K562 (cell line): ENCODE results near the gene SOS2. TPM values are rescaled to one million over a fixed set of nuclear protein-coding genes. Genes with fewer than 3 reads are reported as not detected.

Experiments
- ATAC-seq: fragments of 200-7000 bp; cut with Tn5 transposase; 3 replicates; pipeline ENCODE4 v1.9.1; 2020; ENCODE audit warnings: moderate library complexity
- BruUV-seq: library from RNA; stranded (reverse); fragments of 400-500 nt; replicated peaks from 2 replicates; lab custom pipeline; 2021; lab: Mats Ljungman, UMichigan
- CTCF ChIA-PET: fragments of 300-600 bp; formaldehyde crosslinking; extraction: SDS; loops from one replicate; lab custom pipeline; 2021; ENCODE audit warnings: low intra/inter-chr PET ratio; lab: Yijun Ruan, JAX
- POLR2A ChIA-PET: fragments of 300-600, 350-650 bp; sonication (Branson Sonifier 250); formaldehyde crosslinking; extraction: SDS; loops from one replicate; lab custom pipeline; 2021; ENCODE audit warnings: antibody characterized with exemption, inconsistent platforms; lab: Yijun Ruan, JAX
- DNase-seq, 4 experiments: peaks; one replicate each; pipeline versions ENCODE4 v3.0.0 to v3.0.0-alpha.2; 2011 to 2018; ENCODE audit warnings: low spot score in 3 of 4, mixed read lengths in 3 of 4; ENCODE audit errors: extremely low read depth in 1 of 4
- FAIRE-seq: peaks from 2 replicates; lab custom pipeline; 2011; peaks lifted over from hg19 to GRCh38; lab: Jason Lieb, UNC
- H2AFZ ChIP-seq: 2 replicates; pipeline ENCODE4 v1.6.0; 2011; ENCODE audit warnings: low read depth, low read length, control low read depth, inconsistent platforms
- H3K27ac ChIP-seq: fragments of 200-600 bp; 3 replicates; pipeline ENCODE4 v1.8.0; 2011; ENCODE audit warnings: low read depth, mild to moderate bottlenecking, control low read depth, inconsistent platforms, low read length, moderate library complexity, mixed read lengths; ENCODE audit errors: extremely low read depth
- H3K27me3 ChIP-seq, 2 experiments: fragments of 300-600 bp in 1 of 2; 2 replicates in 1 of 2; 3 replicates in 1 of 2; pipeline versions ENCODE4 v1.6.0 to v1.8.0; 2011; ENCODE audit warnings: inconsistent platforms in 2 of 2, low read length in 2 of 2, mild to moderate bottlenecking in 1 of 2, mixed read lengths in 1 of 2, moderate library complexity in 1 of 2; ENCODE audit not compliant: control insufficient read depth in 2 of 2, insufficient read depth in 2 of 2
- H3K36me3 ChIP-seq: fragments of 300-600 bp; 3 replicates; pipeline ENCODE4 v1.8.0; 2011; ENCODE audit warnings: mild to moderate bottlenecking, low read length, inconsistent platforms; ENCODE audit not compliant: control insufficient read depth, insufficient read depth
- H3K4me1 ChIP-seq, 2 experiments: fragments of 200-600 bp in 1 of 2; replicated peaks in 1 of 2; 2 replicates in 1 of 2; 3 replicates in 1 of 2; pipeline versions ENCODE4 v1.5.1 to v1.8.0; 2011; ENCODE audit warnings: inconsistent platforms in 2 of 2, low read length in 2 of 2, mild to moderate bottlenecking in 1 of 2, mixed read lengths in 1 of 2, moderate library complexity in 1 of 2; ENCODE audit not compliant: control insufficient read depth in 2 of 2, insufficient read depth in 2 of 2
- H3K4me2 ChIP-seq: 2 replicates; pipeline ENCODE4 v1.6.1; 2011; ENCODE audit warnings: low read length, control low read depth, inconsistent platforms, mixed read lengths; ENCODE audit not compliant: insufficient read depth
- H3K4me3 ChIP-seq: fragments of 200-600 bp; sonication (generic), shearing (Covaris generic); 2 replicates; pipeline ENCODE4 v1.5.1; 2016; ENCODE audit warnings: control low read depth, inconsistent platforms
- H3K79me2 ChIP-seq: fragments of 200-600 bp; 3 replicates; pipeline ENCODE4 v1.8.0; 2011; ENCODE audit warnings: low read length, inconsistent platforms; ENCODE audit not compliant: control insufficient read depth, insufficient read depth
- H3K9ac ChIP-seq, 2 experiments: 2 replicates each; pipeline versions ENCODE4 v1.6.0 to v1.6.1; 2011; ENCODE audit warnings: low read depth in 2 of 2, low read length in 2 of 2, control low read depth in 1 of 2, inconsistent platforms in 1 of 2, mild to moderate bottlenecking in 1 of 2, mixed read lengths in 1 of 2; ENCODE audit not compliant: insufficient read depth in 1 of 2
- H3K9me1 ChIP-seq: one replicate; pipeline ENCODE4 v1.6.0; 2011; ENCODE audit warnings: inconsistent platforms, mild to moderate bottlenecking, low read length, moderate library complexity; ENCODE audit not compliant: control insufficient read depth, insufficient read depth
- H3K9me3 ChIP-seq: replicated peaks from 2 replicates; pipeline ENCODE4 v1.5.1; 2011; ENCODE audit warnings: low read depth, low read length, inconsistent platforms; ENCODE audit not compliant: control insufficient read depth, insufficient read depth
- H4K20me1 ChIP-seq: replicated peaks from 2 replicates; pipeline ENCODE4 v1.6.1; 2011; ENCODE audit warnings: low read length, inconsistent platforms, mixed read lengths; ENCODE audit not compliant: control insufficient read depth, insufficient read depth
- ARID3A ChIP-seq: IDR thresholded peaks from 2 replicates; pipeline ENCODE4 v1.6.1; 2012; ENCODE audit warnings: low read depth, low read length, improper control_type of control experiment, borderline replicate concordance
- ASH1L ChIP-seq: fragments of 450-650 bp; IDR thresholded peaks from 2 replicates; pipeline ENCODE4 v1.6.1; 2018; ENCODE audit warnings: borderline replicate concordance, mild to moderate bottlenecking, low read depth; ENCODE audit not compliant: partially characterized antibody
- FOXK1 ChIP-seq: sonication (generic); formaldehyde crosslinking; IDR thresholded peaks from 2 replicates; pipeline ENCODE4 v1.8.0; 2022; ENCODE audit warnings: missing genetic modification reagents, mild to moderate bottlenecking, borderline replicate concordance
- HDAC6 ChIP-seq: IDR thresholded peaks from 2 replicates; pipeline ENCODE4 v1.6.1; 2012; ENCODE audit warnings: low read depth, mild to moderate bottlenecking, control low read depth, inconsistent platforms, low read length, moderate library complexity
- KHSRP ChIP-seq: fragments of 450-650 bp; IDR thresholded peaks from 2 replicates; pipeline ENCODE4 v1.6.1; 2017
- PHB ChIP-seq: fragments of 250-450 bp; sonication (Bioruptor Pico); IDR thresholded peaks from 2 replicates; pipeline ENCODE4 v1.5.0; 2021
- SP2 ChIP-seq: IDR thresholded peaks from 2 replicates; pipeline ENCODE4 v1.6.1; 2011; ENCODE audit warnings: mild to moderate bottlenecking, low read depth, low read length, moderate library complexity; ENCODE audit not compliant: poor library complexity, severe bottlenecking; ENCODE audit errors: extremely low read depth
- STAT6 ChIP-seq: sonication (generic); formaldehyde crosslinking; IDR thresholded peaks from 2 replicates; pipeline ENCODE4 v1.8.1; 2023; ENCODE audit warnings: mild to moderate bottlenecking, missing genetic modification reagents
- TBP ChIP-seq: optimal IDR thresholded peaks from 2 replicates; pipeline ENCODE3; 2011; ENCODE audit warnings: low read depth, low read length, improper control_type of control experiment
- TCF7L2 ChIP-seq: fragments of 150-350 bp; IDR thresholded peaks from 2 replicates; pipeline ENCODE4 v1.6.1; 2016; ENCODE audit warnings: low read depth, mild to moderate bottlenecking, low read length, moderate library complexity
- ZBTB43 ChIP-seq: sonication (generic); formaldehyde crosslinking; IDR thresholded peaks from 2 replicates; pipeline ENCODE4 v1.8.0; 2023; ENCODE audit warnings: mild to moderate bottlenecking, missing genetic modification reagents
- ZNF165 ChIP-seq: fragments of 250-450 bp; sonication (Bioruptor Pico); IDR thresholded peaks from 2 replicates; pipeline ENCODE4 v1.4.0; 2020; ENCODE audit warnings: borderline replicate concordance
- ZNF444 ChIP-seq: fragments of 250-450 bp; sonication (Bioruptor Pico); IDR thresholded peaks from 2 replicates; pipeline ENCODE4 v1.4.0; 2020; ENCODE audit warnings: mild to moderate bottlenecking, moderate library complexity
- ZNF507 ChIP-seq: conservative IDR thresholded peaks from 2 replicates; pipeline ENCODE4 v1.6.1; 2017; ENCODE audit warnings: missing genetic modification characterization, missing compliant biosample characterization
- ZNF75A ChIP-seq: fragments of 450-650 bp; formaldehyde crosslinking; IDR thresholded peaks from 2 replicates; pipeline ENCODE4 v1.4.0; 2020; ENCODE audit warnings: mild to moderate bottlenecking
- WGBS: fragments of 100-300 bp; shearing (Covaris generic); methylation state at CpG from one replicate; pipeline ENCODE4 v1.1.6; 2016; ENCODE audit warnings: low coverage, mixed read lengths; ENCODE audit not compliant: insufficient coverage; ENCODE audit errors: missing lambda C conversion rate; 5-methylcytosine and 5-hydroxymethylcytosine counted together
- in situ Hi-C: fragments of 300-500 bp; cut with MboI; formaldehyde crosslinking; loops from 4 replicates; pipeline ENCODE4 v1.15.0; 2018; ENCODE audit warnings: inconsistent platforms, mixed read lengths
- intact Hi-C: fragments of 100-400 bp; cut with micrococcal nuclease; formaldehyde crosslinking; loops from 2 replicates; pipeline ENCODE4 v1.14.2; 2022
- polyA plus RNA-seq, 8 experiments: library from polyadenylated mRNA; depleted of rRNA in 4 of 8; stranded (reverse) in 5 of 8; unstranded in 3 of 8; fragments of >200 nt; fragmentation: Nextera tagmentation in 2 of 8; fragmentation: Illumina TruSeq in 1 of 8; extraction: Ambion mirVana in 2 of 8; extraction: Trizol in 1 of 8; gene quantifications; 2 replicates each; pipeline versions ENCODE4 v1.2.1 to v1.2.3, GENCODE V29; 2011 to 2014; ENCODE audit warnings: inconsistent platforms in 1 of 8, missing spikeins in 1 of 8
- total RNA-seq, 7 experiments: library from RNA; depleted of rRNA in 6 of 7; stranded (reverse); fragments of >200 nt in 6 of 7; fragmentation: Illumina TruSeq in 2 of 7; extraction: Trizol in 2 of 7; gene quantifications; 2 replicates each; pipeline versions ENCODE4 v1.2.1 to v1.2.3, GENCODE V29; 2011 to 2021; ENCODE audit warnings: low replicate concordance in 1 of 7
- TF ChIP-seq, protein P1 (sequence below): fragments of 250-450 bp; sonication (Bioruptor Pico); IDR thresholded peaks from 2 replicates; pipeline ENCODE4 v1.9.0; 2021; ENCODE audit warnings: mild to moderate bottlenecking

The SOS2 gene
- total and polyA plus RNA-seq, 9 of the 15 experiments (the other 6 are each of a cell fraction or from before 2014, with no cell fraction given) = 2.2 to 13.1 (median 10.5) TPM

DNA sequence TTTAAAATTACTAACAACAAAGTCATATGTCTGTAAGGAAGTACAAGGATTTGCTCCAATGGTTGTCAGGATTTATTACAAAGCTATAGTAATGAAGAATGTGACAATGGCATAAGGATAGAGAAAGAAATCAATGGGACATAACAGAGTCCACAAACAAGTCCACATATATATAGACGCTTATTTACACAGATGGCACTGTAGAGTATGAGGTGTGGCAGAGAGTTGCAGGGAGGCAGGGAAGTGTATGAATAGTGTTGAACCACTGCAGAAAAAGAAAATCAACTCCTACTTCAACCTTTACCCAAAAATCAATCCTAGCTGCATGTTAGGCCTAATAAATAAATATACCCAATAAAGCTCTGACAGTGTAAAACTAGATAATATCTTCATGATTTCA is 21.3 kb downstream of the SOS2 start (continued):
- TF ChIP-seq ZNF444 (CRISPR knock-in tag) = no peak
- TF ChIP-seq ZBTB43 (CRISPR knock-in tag) = no peak

DNA sequence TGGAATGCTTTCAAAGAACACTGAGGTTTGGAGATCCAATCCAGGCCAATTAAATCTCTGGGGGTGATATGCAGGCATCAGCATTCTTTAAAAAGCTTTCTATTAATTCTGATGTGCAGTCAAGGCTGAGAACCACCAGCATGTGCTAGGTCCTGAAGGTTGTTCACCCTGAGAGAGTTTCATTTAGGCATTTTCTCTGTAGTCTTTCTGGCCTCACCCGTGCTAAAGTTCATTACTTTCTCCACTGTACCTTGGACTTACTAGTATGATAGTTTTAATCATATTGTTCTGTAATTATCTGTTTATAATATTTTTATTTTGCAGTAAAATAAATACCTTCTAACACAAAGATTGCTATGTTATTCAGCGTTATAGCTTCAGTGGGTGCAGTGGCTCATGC is 32.9 kb downstream of the SOS2 start:
- in situ Hi-C loops = no loop called here
- ATAC-seq = no peak
- Histone ChIP-seq H2AFZ (no peak overlapping the region), H3K79me2 (no peaks in the 10 kb centered on the region), H3K4me2 (no peak overlapping the region), H4K20me1 (no peaks in the 10 kb centered on the region), H3K27me3 (no peaks in the 10 kb centered on the region), H3K9ac (no peak overlapping the region), H3K36me3 (peaks cover 6% of the 10 kb centered on the region; the same call in 1 of the 3 replicates), H3K9me3 (no peaks in the 10 kb centered on the region), H3K27ac (no peak overlapping the region), H3K4me3 (no peak overlapping the region), H3K4me1 (no peaks in the 10 kb centered on the region), H3K9me1 (no peaks in the 10 kb centered on the region)
- no peak for DNase-seq
- CTCF ChIA-PET = no interaction called here
- FAIRE-seq = no peak
- TF ChIP-seq ARID3A (no peak), ZNF507 (tag) (no peak), ZNF165 (CRISPR knock-in tag) (no peak), HDAC6 (no peak), ZNF75A (CRISPR knock-in tag) (no peak), STAT6 (CRISPR knock-in tag) (no peak), ASH1L (no peak), PHB (CRISPR knock-in tag) (no peak), TCF7L2 (no peak), KHSRP (no peak), FOXK1 (CRISPR knock-in tag) (no peak), TBP (no peak), SP2 (no peak)
- TF ChIP-seq, protein P1, sequence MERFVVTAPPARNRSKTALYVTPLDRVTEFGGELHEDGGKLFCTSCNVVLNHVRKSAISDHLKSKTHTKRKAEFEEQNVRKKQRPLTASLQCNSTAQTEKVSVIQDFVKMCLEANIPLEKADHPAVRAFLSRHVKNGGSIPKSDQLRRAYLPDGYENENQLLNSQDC (CRISPR knock-in tag) = no peak
- BruUV-seq = no TSS peak
- POLR2A ChIA-PET = interaction anchor here (1.0 to 1.1 kb wide), 3 partner anchors 10 to 15 kb away, joined by 3 to 4 read pairs (median 3); no protein-coding TSS in a partner anchor
- intact Hi-C loops = no loop called here
- 78% methylated on average over 2 of the region's 2 CpGs for WGBS
